ENCODE data around the gene LRRC56.

DNA sequence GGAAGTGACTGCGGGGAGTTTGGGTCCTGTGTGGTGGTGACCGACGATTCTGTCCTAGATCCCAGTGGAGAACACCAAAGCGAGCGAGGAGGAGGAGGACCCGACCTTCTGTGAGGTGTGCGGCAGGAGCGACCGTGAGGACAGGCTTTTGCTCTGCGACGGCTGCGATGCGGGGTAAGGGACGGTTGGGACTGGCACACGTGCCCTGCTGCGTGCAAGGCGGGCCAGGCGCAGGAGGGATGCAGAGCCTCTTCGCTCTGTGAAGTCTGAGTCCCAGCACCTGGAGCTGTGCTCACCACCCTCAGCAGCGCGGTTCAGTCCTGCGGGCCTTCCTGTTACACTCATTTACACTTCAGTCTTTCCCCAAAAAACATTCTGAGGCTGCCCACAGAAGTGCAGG, 55.2 kb downstream of the LRRC56 start:
- TF ChIP-seq, protein P1, sequence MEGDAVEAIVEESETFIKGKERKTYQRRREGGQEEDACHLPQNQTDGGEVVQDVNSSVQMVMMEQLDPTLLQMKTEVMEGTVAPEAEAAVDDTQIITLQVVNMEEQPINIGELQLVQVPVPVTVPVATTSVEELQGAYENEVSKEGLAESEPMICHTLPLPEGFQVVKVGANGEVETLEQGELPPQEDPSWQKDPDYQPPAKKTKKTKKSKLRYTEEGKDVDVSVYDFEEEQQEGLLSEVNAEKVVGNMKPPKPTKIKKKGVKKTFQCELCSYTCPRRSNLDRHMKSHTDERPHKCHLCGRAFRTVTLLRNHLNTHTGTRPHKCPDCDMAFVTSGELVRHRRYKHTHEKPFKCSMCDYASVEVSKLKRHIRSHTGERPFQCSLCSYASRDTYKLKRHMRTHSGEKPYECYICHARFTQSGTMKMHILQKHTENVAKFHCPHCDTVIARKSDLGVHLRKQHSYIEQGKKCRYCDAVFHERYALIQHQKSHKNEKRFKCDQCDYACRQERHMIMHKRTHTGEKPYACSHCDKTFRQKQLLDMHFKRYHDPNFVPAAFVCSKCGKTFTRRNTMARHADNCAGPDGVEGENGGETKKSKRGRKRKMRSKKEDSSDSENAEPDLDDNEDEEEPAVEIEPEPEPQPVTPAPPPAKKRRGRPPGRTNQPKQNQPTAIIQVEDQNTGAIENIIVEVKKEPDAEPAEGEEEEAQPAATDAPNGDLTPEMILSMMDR (conservative IDR thresholded peaks at IDR 0.05; ENCODE audit: low read depth in 2 of 2): no peak
- TF ChIP-seq CREB1 (CRISPR knock-in tag; IDR thresholded peaks at IDR 0.05; ENCODE audit: low read depth) (no peak), ZNF331 (CRISPR knock-in tag; IDR thresholded peaks at IDR 0.05; ENCODE audit: low read depth) (no peak), EZH2 (IDR thresholded peaks at IDR 0.05; ENCODE audit: low read depth, unreplicated experiment) (no peak), EZH2phosphoT487 (IDR thresholded peaks at IDR 0.05; ENCODE audit: unreplicated experiment) (no peak), POLR2AphosphoS5 (IDR thresholded peaks at IDR 0.05; ENCODE audit: low read depth) (no peak), JUNB (IDR thresholded peaks at IDR 0.05; ENCODE audit: unreplicated experiment) (no peak), STAT1 (IDR thresholded peaks at IDR 0.05; ENCODE audit: unreplicated experiment) (no peak), ZNF114 (CRISPR knock-in tag; IDR thresholded peaks at IDR 0.05) (no peak)
- TF ChIP-seq, protein P2, sequence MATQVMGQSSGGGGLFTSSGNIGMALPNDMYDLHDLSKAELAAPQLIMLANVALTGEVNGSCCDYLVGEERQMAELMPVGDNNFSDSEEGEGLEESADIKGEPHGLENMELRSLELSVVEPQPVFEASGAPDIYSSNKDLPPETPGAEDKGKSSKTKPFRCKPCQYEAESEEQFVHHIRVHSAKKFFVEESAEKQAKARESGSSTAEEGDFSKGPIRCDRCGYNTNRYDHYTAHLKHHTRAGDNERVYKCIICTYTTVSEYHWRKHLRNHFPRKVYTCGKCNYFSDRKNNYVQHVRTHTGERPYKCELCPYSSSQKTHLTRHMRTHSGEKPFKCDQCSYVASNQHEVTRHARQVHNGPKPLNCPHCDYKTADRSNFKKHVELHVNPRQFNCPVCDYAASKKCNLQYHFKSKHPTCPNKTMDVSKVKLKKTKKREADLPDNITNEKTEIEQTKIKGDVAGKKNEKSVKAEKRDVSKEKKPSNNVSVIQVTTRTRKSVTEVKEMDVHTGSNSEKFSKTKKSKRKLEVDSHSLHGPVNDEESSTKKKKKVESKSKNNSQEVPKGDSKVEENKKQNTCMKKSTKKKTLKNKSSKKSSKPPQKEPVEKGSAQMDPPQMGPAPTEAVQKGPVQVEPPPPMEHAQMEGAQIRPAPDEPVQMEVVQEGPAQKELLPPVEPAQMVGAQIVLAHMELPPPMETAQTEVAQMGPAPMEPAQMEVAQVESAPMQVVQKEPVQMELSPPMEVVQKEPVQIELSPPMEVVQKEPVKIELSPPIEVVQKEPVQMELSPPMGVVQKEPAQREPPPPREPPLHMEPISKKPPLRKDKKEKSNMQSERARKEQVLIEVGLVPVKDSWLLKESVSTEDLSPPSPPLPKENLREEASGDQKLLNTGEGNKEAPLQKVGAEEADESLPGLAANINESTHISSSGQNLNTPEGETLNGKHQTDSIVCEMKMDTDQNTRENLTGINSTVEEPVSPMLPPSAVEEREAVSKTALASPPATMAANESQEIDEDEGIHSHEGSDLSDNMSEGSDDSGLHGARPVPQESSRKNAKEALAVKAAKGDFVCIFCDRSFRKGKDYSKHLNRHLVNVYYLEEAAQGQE (IDR thresholded peaks at IDR 0.05; ENCODE audit: unreplicated experiment): no peak
- TF ChIP-seq, protein P3, sequence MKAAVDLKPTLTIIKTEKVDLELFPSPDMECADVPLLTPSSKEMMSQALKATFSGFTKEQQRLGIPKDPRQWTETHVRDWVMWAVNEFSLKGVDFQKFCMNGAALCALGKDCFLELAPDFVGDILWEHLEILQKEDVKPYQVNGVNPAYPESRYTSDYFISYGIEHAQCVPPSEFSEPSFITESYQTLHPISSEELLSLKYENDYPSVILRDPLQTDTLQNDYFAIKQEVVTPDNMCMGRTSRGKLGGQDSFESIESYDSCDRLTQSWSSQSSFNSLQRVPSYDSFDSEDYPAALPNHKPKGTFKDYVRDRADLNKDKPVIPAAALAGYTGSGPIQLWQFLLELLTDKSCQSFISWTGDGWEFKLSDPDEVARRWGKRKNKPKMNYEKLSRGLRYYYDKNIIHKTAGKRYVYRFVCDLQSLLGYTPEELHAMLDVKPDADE (IDR thresholded peaks at IDR 0.05): no peak

Measured in GM23338 (cell line).